ENCODE measurements around the gene HINT1. TPM values are rescaled to one million over a fixed set of nuclear protein-coding genes. Genes with fewer than 3 reads are reported as not detected.

Gene HINT1
- total RNA-seq, 2 experiments from 2014 or later = 323 to 329 TPM

DNA sequence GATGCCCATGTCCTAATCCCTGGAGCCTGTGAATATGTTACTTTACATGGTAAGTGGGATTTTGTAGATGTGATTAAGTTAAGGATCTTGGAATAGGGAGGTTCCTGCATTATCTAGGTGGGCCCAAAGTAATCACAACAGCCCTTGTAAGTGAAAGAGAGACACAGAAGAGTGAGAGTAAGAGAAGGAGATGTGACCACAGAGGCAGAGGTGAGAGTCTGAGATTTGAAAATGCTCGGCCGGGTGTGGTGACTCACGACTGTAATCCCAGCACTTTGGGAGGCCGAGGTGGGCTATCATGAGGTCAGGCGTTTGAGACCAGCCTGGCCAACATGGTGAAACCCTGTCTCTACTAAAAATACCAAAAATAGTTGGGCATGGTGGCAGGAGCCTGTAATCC, 2.6 kb upstream of the HINT1 start:
- ChIA-PET CTCF (no interaction called here), POLR2A (interaction anchor here (5.5 kb wide), 1 partner anchor 96 kb away, joined by 77 read pairs; the partner anchor contains the start of gene CDC42SE2)
- peaks cover 54% of the 10 kb centered on the region for H3K4me1 Mint-ChIP-seq
- no peak for DNase-seq
- H3K27ac Mint-ChIP-seq = no peak overlapping the region
- H3K4me3 Mint-ChIP-seq = no peak overlapping the region
- H3K27me3 Mint-ChIP-seq = no peaks in the 10 kb centered on the region
- H3K36me3 Mint-ChIP-seq (ENCODE audit: low read depth) = peaks cover 21% of the 10 kb centered on the region
- no peaks in the 10 kb centered on the region for H3K9me3 Mint-ChIP-seq

GRCh38 chr5:131164191-131165118, 601 bp downstream of the HINT1 start:
- Mint-ChIP-seq H3K27ac (peak overlapping the region; percentile 97), H3K9me3 (no peaks in the 10 kb centered on the region), H3K27me3 (no peaks in the 10 kb centered on the region), H3K4me3 (peak overlapping the region; percentile 93), H3K4me1 (peaks cover 57% of the 10 kb centered on the region), H3K36me3 (ENCODE audit: low read depth) (peaks cover 52% of the 10 kb centered on the region)
- POLR2A ChIA-PET = interaction anchor here (0.7 to 8.0 kb wide), 33 partner anchors 8 to 250 kb away, joined by 3 to 128 read pairs (median 5); partner anchors contain the start of gene CDC42SE2
- DNase-seq = peak; percentile 80
- CTCF ChIA-PET = interaction anchor here (0.8 to 2.5 kb wide), 10 partner anchors 45 to 251 kb away, joined by 3 to 12 read pairs (median 6); no protein-coding TSS in a partner anchor

DNA sequence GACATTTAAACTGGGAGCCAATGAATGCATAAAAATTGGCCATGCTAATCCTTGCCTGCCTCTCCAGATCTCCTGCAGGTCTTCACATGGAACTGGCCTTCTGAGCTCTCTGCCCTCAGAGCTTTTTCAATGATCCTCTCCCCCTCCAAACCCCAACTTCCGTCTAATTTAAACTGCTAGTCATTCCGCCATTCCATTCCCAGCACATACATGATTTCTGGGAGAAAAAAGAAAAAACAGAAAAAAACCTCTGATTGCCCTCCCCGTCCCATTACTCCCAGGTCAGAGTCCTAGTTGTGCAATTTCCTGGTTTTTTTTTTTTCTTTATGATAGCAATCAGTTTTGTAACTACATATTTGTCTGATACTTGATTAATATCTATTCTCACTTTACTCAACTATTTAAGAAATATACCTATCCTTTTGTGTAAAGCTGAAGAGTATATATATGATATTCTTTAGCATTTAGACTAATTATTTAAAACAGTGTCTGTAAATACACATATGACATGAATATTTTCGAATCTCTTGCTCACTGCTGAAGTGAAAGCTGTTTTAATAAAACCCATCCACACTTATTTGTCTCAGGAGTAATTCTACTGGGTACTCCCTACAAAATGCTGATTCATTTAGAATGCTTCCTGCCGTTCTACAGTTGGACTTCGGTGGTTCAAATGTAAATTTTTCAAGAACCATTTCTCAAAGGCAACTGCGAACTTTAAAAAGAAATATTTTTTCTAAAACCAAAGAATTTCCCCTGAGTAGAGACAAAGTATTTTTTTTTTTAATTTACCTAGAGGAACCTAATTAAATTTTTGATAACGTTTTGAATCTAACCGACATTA, 1.6 kb downstream of the HINT1 start:
- no peak for DNase-seq
- H3K27me3 Mint-ChIP-seq = no peaks in the 10 kb centered on the region
- no peaks in the 10 kb centered on the region for H3K9me3 Mint-ChIP-seq
- peak overlapping the region; percentile 88 for H3K4me3 Mint-ChIP-seq
- ChIA-PET POLR2A (interaction anchor here (0.7 to 8.0 kb wide), 25 partner anchors 8 to 251 kb away, joined by 3 to 128 read pairs (median 5); partner anchors contain the start of gene CDC42SE2), CTCF (interaction anchor here (0.6 to 1.6 kb wide), 11 partner anchors 11 to 251 kb away, joined by 3 to 8 read pairs (median 4); no protein-coding TSS in a partner anchor)
- H3K36me3 Mint-ChIP-seq (ENCODE audit: low read depth) = peaks cover 61% of the 10 kb centered on the region
- peak overlapping the region; percentile 96 for H3K27ac Mint-ChIP-seq
- peaks cover 58% of the 10 kb centered on the region for H3K4me1 Mint-ChIP-seq

- no peaks in the 10 kb centered on the region for H3K27me3 Mint-ChIP-seq
- no peak for DNase-seq
- H3K4me1 Mint-ChIP-seq = peaks cover 46% of the 10 kb centered on the region
- H3K27ac Mint-ChIP-seq = no peak overlapping the region
- CTCF ChIA-PET = interaction anchor here (1.1 kb wide), 1 partner anchor 8 kb away, joined by 3 read pairs; no protein-coding TSS in a partner anchor
- peaks cover 81% of the 10 kb centered on the region for H3K36me3 Mint-ChIP-seq (ENCODE audit: low read depth)
- H3K4me3 Mint-ChIP-seq = no peak overlapping the region
- H3K9me3 Mint-ChIP-seq = no peaks in the 10 kb centered on the region
- POLR2A ChIA-PET = interaction anchor here (7.5 to 8.0 kb wide), 2 partner anchors 95 to 104 kb away, joined by 128 read pairs; partner anchors contain the start of gene CDC42SE2
Observed at GRCh38 chr5:131160134-131160533, 4.9 kb downstream of the HINT1 start.

- ChIA-PET POLR2A (interaction anchor here (1.1 to 7.5 kb wide), 3 partner anchors 9 to 107 kb away, joined by 4 to 128 read pairs (median 4); partner anchors contain the start of genes CDC42SE2 and HINT1), CTCF (interaction anchor here (0.6 kb wide), 1 partner anchor 225 kb away, joined by 4 read pairs; no protein-coding TSS in a partner anchor)
- H3K27me3 Mint-ChIP-seq = no peaks in the 10 kb centered on the region
- no peaks in the 10 kb centered on the region for H3K9me3 Mint-ChIP-seq
- peaks cover 29% of the 10 kb centered on the region for H3K4me1 Mint-ChIP-seq
- H3K4me3 Mint-ChIP-seq = no peak overlapping the region
- peaks cover 57% of the 10 kb centered on the region for H3K36me3 Mint-ChIP-seq (ENCODE audit: low read depth)
- DNase-seq = no peak
- no peak overlapping the region for H3K27ac Mint-ChIP-seq
Observed at GRCh38 chr5:131156957-131157356, 8.1 kb downstream of the HINT1 start.

DNA sequence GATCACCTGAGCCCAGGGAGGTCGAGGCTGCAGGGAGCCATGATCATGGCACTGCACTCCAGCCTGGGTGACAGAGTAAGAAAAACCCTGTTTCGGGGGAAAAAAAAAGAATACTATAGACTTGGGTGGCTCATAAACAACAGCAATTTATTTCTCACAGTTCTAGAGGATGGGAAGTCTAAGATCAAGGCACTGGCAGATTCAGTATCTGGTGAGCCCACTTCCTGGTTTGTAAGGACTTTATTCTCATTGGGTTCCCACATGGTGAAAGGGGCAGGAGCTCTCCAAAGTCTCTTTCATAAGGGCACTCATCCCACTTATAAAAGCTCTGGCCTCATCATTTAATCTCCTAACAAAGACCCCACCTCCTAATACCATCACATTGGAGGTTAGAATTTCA, 8.7 kb downstream of the HINT1 start:
- POLR2A ChIA-PET = interaction anchor here (1.1 to 1.4 kb wide), 2 partner anchors 9 kb away, joined by 4 read pairs; partner anchors contain the start of gene HINT1

DNA sequence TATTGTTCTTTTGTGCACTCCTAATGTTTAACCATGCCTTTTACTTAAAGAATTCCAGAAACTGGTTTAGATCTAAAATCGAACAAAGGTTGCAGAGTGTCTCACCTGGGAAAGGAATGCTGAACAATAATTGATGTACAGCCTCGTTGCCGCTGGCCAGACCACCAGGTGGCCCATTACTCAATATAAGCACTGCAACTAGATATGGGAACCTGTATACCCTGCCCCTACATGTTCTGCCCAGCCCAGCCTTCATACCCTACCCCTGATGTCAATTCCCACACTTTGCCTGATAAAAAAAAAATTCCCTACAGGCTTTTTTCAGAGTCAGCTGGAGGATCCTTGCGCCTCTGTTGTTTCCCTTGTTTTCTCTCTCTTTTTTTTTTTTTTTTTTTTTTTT, 13.8 kb downstream of the HINT1 start:
- DNase-seq = no peak
- Mint-ChIP-seq H3K9me3 (no peaks in the 10 kb centered on the region), H3K4me3 (no peak overlapping the region), H3K27ac (no peak overlapping the region), H3K27me3 (no peaks in the 10 kb centered on the region), H3K36me3 (ENCODE audit: low read depth) (peaks cover 8% of the 10 kb centered on the region), H3K4me1 (no peaks in the 10 kb centered on the region)
- CTCF ChIA-PET = no interaction called here
- POLR2A ChIA-PET = interaction anchor here (0.6 kb wide), 1 partner anchor 149 kb away, joined by 3 read pairs; no protein-coding TSS in a partner anchor

More for the DNA sequence above, 8.7 kb downstream of the HINT1 start:
- H3K4me1 Mint-ChIP-seq = peaks cover 25% of the 10 kb centered on the region
- no peaks in the 10 kb centered on the region for H3K9me3 Mint-ChIP-seq
- DNase-seq = no peak
- CTCF ChIA-PET = interaction anchor here (0.6 kb wide), 1 partner anchor 226 kb away, joined by 4 read pairs; no protein-coding TSS in a partner anchor
- no peaks in the 10 kb centered on the region for H3K27me3 Mint-ChIP-seq
- peaks cover 52% of the 10 kb centered on the region for H3K36me3 Mint-ChIP-seq (ENCODE audit: low read depth)
- H3K4me3 Mint-ChIP-seq = no peak overlapping the region
- H3K27ac Mint-ChIP-seq = no peak overlapping the region

GRCh38 chr5:131150408-131150807, 14.6 kb downstream of the HINT1 start:
- no peaks in the 10 kb centered on the region for H3K9me3 Mint-ChIP-seq
- no peaks in the 10 kb centered on the region for H3K27me3 Mint-ChIP-seq
- peaks cover 6% of the 10 kb centered on the region for H3K36me3 Mint-ChIP-seq (ENCODE audit: low read depth)
- POLR2A ChIA-PET = no interaction called here
- CTCF ChIA-PET = no interaction called here
- DNase-seq = no peak
- no peak overlapping the region for H3K4me3 Mint-ChIP-seq
- H3K4me1 Mint-ChIP-seq = no peaks in the 10 kb centered on the region
- no peak overlapping the region for H3K27ac Mint-ChIP-seq

DNA sequence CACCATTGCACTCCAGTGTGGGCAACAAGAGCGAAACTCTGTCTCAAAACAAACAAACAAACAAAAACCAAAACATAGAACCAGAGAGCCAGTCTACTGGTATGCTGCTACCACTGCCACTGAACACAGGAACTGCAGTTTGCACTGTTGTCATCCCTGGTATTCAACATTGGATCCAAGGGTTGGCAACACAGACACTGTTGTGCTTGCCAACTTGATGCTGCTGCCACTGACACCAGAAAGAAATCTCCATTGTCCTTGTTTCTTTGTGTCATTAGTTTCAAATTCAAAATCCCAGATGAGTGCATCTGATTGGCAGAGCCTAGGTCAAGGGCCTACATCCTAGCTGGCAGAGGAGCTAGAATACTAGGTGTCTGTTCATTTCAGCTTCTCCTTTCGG, 16.2 kb downstream of the HINT1 start:
- POLR2A ChIA-PET = interaction anchor here (0.9 kb wide), 1 partner anchor 15 kb away, joined by 3 read pairs; no protein-coding TSS in a partner anchor
- Mint-ChIP-seq H3K9me3 (no peaks in the 10 kb centered on the region), H3K36me3 (ENCODE audit: low read depth) (peaks cover 4% of the 10 kb centered on the region), H3K27me3 (no peaks in the 10 kb centered on the region), H3K4me1 (no peaks in the 10 kb centered on the region), H3K27ac (no peak overlapping the region), H3K4me3 (no peak overlapping the region)
- no peak for DNase-seq
- CTCF ChIA-PET = no interaction called here

GRCh38 chr5:131147258-131147657, 17.8 kb downstream of the HINT1 start:
- Mint-ChIP-seq H3K27ac (no peak overlapping the region), H3K27me3 (no peaks in the 10 kb centered on the region), H3K4me1 (no peaks in the 10 kb centered on the region), H3K36me3 (ENCODE audit: low read depth) (no peaks in the 10 kb centered on the region), H3K9me3 (no peaks in the 10 kb centered on the region), H3K4me3 (no peak overlapping the region)
- no peak for DNase-seq
- ChIA-PET POLR2A (interaction anchor here (0.7 to 1.2 kb wide), 3 partner anchors 9 to 234 kb away, joined by 3 to 4 read pairs (median 3); partner anchors contain the start of gene HINT1), CTCF (no interaction called here)

DNA sequence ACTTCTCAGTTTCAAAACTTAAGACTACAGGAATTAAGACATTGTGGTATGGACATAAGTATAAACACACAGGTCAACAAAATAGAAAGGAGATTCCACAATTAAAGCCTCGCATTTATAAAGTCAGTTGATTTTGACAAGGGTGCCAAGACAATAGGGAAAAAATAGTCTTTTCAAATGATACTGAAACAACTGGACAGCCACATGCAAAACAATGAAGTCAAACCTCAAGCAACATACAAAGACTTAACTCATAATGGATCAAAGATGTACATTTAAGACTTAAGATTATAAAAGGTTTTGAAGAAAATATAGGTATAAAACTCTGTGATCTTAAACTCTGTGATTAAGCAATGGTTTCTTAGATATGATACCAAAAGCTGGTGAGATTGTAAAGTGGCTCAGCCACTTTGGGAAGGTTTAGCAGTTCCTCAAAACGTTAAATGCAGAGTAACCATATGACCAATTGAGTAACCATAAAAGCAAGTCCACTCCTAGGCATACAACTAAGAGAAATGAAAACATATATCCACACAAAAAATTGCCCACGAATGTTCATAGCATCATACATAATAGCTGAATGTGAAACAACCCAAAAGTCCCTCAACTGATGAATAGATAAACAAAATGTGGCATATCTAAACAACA, 22.0 kb downstream of the HINT1 start:
- Mint-ChIP-seq H3K9me3 (no peaks in the 10 kb centered on the region), H3K4me1 (peaks cover 3% of the 10 kb centered on the region), H3K27me3 (no peaks in the 10 kb centered on the region), H3K36me3 (ENCODE audit: low read depth) (peaks cover 2% of the 10 kb centered on the region), H3K4me3 (no peak overlapping the region), H3K27ac (no peak overlapping the region)
- CTCF ChIA-PET = no interaction called here
- POLR2A ChIA-PET = no interaction called here
- DNase-seq = no peak

GRCh38 chr5:131139321-131139720, 25.7 kb downstream of the HINT1 start:
- Mint-ChIP-seq H3K4me3 (no peak overlapping the region), H3K36me3 (ENCODE audit: low read depth) (peaks cover 7% of the 10 kb centered on the region), H3K9me3 (peaks cover 3% of the 10 kb centered on the region), H3K4me1 (peaks cover 5% of the 10 kb centered on the region), H3K27me3 (peaks cover 2% of the 10 kb centered on the region), H3K27ac (no peak overlapping the region)
- no peak for DNase-seq
- CTCF ChIA-PET = no interaction called here
- POLR2A ChIA-PET = no interaction called here
